GM12801 (cell line): Measurements from ENCODE around the gene PRELID3B.

Experiments used
- CTCF ChIP-seq: IDR thresholded peaks from one replicate; pipeline ENCODE4 v1.5.1; 2011; ENCODE audit warnings: control low read depth; ENCODE audit not compliant: insufficient read length; ENCODE audit errors: extremely low read depth

The PRELID3B gene

GRCh38 chr20:59042151-59042795 lies at the start of gene PRELID3B:
Gene PRELID3B, minus strand, starts transcription at chr20:59042786. Its CDS starts 56 bp downstream, at chr20:59042730.
- TF ChIP-seq CTCF: no peak

DNA sequence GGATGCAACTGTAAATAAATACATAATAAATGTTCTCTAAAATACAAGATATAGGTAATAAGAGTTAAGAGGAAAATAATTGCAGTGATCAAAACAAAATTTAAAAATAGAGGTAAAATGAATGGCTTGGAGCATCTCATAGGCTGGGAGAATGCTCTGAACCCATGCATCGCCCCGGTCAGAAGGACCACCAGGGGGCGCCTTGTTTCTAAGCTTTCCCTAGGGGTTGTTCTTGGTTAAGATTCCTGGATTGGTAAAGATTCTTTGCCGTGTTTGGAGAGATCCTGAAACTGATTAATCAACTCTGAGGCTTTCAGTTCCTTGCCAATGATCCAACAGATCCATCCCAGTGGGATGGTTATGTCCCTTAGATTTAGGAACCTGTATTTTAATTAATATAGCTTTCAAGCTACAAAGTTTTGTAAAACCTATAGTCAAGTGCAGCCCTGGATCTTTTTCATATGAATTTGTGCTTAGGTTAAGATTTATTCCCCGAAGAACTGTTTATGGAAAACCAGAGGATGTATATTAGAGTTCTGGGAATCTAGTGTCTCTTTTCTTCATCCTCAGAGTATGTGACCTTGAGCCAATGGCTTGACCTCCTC lies 45.3 kb upstream of the PRELID3B start:
- no peak for TF ChIP-seq CTCF

- no peak for TF ChIP-seq CTCF
These were observed 44.3 kb upstream of the PRELID3B start for GRCh38 chr20:59086923-59087322.

- no peak for TF ChIP-seq CTCF
These were observed 41.7 kb upstream of the PRELID3B start for GRCh38 chr20:59084041-59084850.

- no peak for TF ChIP-seq CTCF
These were observed 40.4 kb upstream of the PRELID3B start for GRCh38 chr20:59082981-59083380.

DNA sequence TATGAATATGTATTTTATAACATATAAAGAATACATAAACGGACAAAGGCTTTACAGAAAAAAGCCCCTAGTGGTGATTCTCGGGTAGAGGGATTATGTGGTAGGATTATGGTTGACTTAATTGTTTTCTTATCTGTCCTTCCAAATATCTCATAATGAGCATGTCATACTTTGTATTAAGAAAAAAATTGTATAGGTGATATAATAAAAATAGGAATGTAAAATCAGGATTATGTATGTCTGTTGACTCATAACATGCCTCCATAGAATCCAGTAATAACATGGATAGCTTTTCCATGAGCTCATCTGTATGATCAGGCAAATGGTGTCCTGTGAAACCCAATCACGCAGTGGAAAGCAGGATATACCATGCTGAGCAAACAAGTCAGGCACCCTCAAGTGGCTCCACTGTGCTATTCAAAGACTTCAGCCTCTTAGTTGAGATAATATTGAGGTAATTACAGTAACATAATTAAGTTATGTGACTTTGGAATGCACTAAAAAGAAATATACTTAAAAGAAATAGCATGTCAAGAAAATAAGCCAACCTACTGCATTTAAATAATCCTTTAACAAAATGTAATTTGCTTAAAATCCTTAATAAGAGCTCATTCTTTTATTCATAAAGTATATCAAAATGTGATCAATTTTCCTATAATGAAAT lies 39.6 kb upstream of the PRELID3B start:
- no peak for TF ChIP-seq CTCF

- TF ChIP-seq CTCF: no peak
These were observed 38.5 kb upstream of the PRELID3B start for GRCh38 chr20:59081036-59081435.
